GM23338 (cell line): Measurements from ENCODE around the gene ZNF507.

Experiments used
- CREB1 ChIP-seq: fragments of 250-450 bp; sonication (Bioruptor Pico); IDR thresholded peaks from 2 replicates; pipeline ENCODE4 v1.5.0; 2020; ENCODE audit warnings: low read depth, mild to moderate bottlenecking, moderate library complexity
- EZH2 ChIP-seq: fragments of 200-600 bp; sonication (generic); IDR thresholded peaks from one replicate; pipeline ENCODE4 v1.8.0; 2017; ENCODE audit warnings: antibody characterized with exemption, mild to moderate bottlenecking, low read depth; ENCODE audit not compliant: unreplicated experiment
- EZH2phosphoT487 ChIP-seq: fragments of 200-600 bp; sonication (generic); IDR thresholded peaks from one replicate; pipeline ENCODE4 v1.8.1; 2018; ENCODE audit warnings: antibody characterized with exemption; ENCODE audit not compliant: unreplicated experiment
- JUNB ChIP-seq: IDR thresholded peaks from one replicate; pipeline ENCODE4 v1.6.1; 2016; ENCODE audit warnings: antibody characterized with exemption; ENCODE audit not compliant: unreplicated experiment
- NANOG ChIP-seq: IDR thresholded peaks from 2 replicates; pipeline ENCODE4 v1.6.1; 2016; ENCODE audit warnings: antibody characterized with exemption, borderline replicate concordance
- POLR2AphosphoS5 ChIP-seq: IDR thresholded peaks from 2 replicates; pipeline ENCODE4 v1.6.1; 2016; ENCODE audit warnings: antibody characterized with exemption, low read depth
- STAT1 ChIP-seq: IDR thresholded peaks from one replicate; pipeline ENCODE4 v1.6.1; 2016; ENCODE audit warnings: antibody characterized with exemption; ENCODE audit not compliant: unreplicated experiment
- ZNF114 ChIP-seq: fragments of 250-450 bp; sonication (Bioruptor Pico); IDR thresholded peaks from 2 replicates; pipeline ENCODE4 v1.5.0; 2020; ENCODE audit warnings: mild to moderate bottlenecking, moderate library complexity
- ZNF331 ChIP-seq: fragments of 250-450 bp; sonication (Bioruptor Pico); IDR thresholded peaks from 2 replicates; pipeline ENCODE4 v1.5.0; 2020; ENCODE audit warnings: low read depth, mild to moderate bottlenecking, moderate library complexity
- TF ChIP-seq, protein P1 (sequence below), 2 experiments: fragments of 200-600 bp in 1 of 2; sonication (generic) in 1 of 2; conservative IDR thresholded peaks; 2 replicates each; pipeline versions ENCODE4 v1.5.1 to v1.6.1; 2016 to 2017; ENCODE audit warnings: antibody characterized with exemption in 2 of 2, low read depth in 2 of 2, mild to moderate bottlenecking in 2 of 2, moderate library complexity in 1 of 2
- TF ChIP-seq, protein P2 (sequence below): IDR thresholded peaks from one replicate; pipeline ENCODE4 v1.6.1; 2018; ENCODE audit warnings: antibody characterized with exemption; ENCODE audit not compliant: unreplicated experiment
- TF ChIP-seq, protein P3 (sequence below): IDR thresholded peaks from 2 replicates; pipeline ENCODE4 v1.6.1; 2016; ENCODE audit warnings: antibody characterized with exemption
- TF ChIP-seq, protein P4 (sequence below): fragments of 250-450 bp; sonication (Bioruptor Pico); IDR thresholded peaks from 2 replicates; pipeline ENCODE4 v1.5.0; 2020; ENCODE audit warnings: mild to moderate bottlenecking, moderate library complexity

DNA sequence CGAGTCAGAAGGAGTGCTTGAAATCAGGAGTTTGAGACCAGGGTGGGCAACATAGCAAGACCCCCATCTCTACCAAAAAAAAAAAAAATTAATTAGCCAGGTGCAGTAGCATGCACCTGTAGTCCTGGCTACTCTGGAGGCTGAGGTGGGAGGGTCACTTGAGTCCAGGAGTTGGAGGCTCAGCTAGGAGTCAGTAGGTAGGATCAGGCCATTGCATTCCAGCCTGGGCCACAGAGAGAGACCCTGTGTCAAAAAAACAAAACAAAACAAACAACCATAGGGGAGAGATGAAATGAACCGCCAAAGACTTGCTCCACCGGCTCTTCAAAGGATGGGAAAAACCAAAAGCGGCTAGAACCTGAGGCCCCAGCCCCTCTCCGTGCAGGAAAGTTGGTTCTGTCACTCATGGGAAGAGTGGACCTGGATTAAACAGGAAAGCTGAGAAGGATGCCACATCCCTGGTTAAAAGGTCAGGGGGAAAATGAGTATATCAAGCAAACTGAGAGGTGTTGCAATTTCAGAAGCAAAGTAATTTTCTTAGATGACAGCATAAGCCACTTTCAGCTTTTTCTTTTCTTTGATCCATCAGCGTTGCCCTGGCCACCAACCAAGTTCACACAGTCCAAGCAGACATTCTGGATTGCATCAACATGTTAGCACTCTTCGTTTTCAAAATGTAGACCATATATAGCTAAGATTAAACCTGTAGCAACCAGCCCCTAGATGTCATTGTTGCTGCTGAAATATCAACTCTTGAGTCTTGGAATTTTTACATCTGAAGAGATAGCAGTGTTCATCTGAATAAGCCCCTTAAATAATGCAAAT lies 8.9 kb upstream of the ZNF507 start:
- TF ChIP-seq, protein P1, sequence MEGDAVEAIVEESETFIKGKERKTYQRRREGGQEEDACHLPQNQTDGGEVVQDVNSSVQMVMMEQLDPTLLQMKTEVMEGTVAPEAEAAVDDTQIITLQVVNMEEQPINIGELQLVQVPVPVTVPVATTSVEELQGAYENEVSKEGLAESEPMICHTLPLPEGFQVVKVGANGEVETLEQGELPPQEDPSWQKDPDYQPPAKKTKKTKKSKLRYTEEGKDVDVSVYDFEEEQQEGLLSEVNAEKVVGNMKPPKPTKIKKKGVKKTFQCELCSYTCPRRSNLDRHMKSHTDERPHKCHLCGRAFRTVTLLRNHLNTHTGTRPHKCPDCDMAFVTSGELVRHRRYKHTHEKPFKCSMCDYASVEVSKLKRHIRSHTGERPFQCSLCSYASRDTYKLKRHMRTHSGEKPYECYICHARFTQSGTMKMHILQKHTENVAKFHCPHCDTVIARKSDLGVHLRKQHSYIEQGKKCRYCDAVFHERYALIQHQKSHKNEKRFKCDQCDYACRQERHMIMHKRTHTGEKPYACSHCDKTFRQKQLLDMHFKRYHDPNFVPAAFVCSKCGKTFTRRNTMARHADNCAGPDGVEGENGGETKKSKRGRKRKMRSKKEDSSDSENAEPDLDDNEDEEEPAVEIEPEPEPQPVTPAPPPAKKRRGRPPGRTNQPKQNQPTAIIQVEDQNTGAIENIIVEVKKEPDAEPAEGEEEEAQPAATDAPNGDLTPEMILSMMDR (conservative IDR thresholded peaks at IDR 0.05; ENCODE audit: low read depth in 2 of 2) = no peak
- no peak for TF ChIP-seq POLR2AphosphoS5
- no peak for TF ChIP-seq EZH2
- TF ChIP-seq, protein P2, sequence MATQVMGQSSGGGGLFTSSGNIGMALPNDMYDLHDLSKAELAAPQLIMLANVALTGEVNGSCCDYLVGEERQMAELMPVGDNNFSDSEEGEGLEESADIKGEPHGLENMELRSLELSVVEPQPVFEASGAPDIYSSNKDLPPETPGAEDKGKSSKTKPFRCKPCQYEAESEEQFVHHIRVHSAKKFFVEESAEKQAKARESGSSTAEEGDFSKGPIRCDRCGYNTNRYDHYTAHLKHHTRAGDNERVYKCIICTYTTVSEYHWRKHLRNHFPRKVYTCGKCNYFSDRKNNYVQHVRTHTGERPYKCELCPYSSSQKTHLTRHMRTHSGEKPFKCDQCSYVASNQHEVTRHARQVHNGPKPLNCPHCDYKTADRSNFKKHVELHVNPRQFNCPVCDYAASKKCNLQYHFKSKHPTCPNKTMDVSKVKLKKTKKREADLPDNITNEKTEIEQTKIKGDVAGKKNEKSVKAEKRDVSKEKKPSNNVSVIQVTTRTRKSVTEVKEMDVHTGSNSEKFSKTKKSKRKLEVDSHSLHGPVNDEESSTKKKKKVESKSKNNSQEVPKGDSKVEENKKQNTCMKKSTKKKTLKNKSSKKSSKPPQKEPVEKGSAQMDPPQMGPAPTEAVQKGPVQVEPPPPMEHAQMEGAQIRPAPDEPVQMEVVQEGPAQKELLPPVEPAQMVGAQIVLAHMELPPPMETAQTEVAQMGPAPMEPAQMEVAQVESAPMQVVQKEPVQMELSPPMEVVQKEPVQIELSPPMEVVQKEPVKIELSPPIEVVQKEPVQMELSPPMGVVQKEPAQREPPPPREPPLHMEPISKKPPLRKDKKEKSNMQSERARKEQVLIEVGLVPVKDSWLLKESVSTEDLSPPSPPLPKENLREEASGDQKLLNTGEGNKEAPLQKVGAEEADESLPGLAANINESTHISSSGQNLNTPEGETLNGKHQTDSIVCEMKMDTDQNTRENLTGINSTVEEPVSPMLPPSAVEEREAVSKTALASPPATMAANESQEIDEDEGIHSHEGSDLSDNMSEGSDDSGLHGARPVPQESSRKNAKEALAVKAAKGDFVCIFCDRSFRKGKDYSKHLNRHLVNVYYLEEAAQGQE = no peak
- no peak for TF ChIP-seq EZH2phosphoT487
- no peak for TF ChIP-seq JUNB
- TF ChIP-seq, protein P3, sequence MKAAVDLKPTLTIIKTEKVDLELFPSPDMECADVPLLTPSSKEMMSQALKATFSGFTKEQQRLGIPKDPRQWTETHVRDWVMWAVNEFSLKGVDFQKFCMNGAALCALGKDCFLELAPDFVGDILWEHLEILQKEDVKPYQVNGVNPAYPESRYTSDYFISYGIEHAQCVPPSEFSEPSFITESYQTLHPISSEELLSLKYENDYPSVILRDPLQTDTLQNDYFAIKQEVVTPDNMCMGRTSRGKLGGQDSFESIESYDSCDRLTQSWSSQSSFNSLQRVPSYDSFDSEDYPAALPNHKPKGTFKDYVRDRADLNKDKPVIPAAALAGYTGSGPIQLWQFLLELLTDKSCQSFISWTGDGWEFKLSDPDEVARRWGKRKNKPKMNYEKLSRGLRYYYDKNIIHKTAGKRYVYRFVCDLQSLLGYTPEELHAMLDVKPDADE = no peak
- no peak for TF ChIP-seq STAT1
- no peak for TF ChIP-seq CREB1 (CRISPR knock-in tag)
- no peak for TF ChIP-seq ZNF114 (CRISPR knock-in tag)
- TF ChIP-seq ZNF331 (CRISPR knock-in tag) = no peak
- TF ChIP-seq, protein P4, sequence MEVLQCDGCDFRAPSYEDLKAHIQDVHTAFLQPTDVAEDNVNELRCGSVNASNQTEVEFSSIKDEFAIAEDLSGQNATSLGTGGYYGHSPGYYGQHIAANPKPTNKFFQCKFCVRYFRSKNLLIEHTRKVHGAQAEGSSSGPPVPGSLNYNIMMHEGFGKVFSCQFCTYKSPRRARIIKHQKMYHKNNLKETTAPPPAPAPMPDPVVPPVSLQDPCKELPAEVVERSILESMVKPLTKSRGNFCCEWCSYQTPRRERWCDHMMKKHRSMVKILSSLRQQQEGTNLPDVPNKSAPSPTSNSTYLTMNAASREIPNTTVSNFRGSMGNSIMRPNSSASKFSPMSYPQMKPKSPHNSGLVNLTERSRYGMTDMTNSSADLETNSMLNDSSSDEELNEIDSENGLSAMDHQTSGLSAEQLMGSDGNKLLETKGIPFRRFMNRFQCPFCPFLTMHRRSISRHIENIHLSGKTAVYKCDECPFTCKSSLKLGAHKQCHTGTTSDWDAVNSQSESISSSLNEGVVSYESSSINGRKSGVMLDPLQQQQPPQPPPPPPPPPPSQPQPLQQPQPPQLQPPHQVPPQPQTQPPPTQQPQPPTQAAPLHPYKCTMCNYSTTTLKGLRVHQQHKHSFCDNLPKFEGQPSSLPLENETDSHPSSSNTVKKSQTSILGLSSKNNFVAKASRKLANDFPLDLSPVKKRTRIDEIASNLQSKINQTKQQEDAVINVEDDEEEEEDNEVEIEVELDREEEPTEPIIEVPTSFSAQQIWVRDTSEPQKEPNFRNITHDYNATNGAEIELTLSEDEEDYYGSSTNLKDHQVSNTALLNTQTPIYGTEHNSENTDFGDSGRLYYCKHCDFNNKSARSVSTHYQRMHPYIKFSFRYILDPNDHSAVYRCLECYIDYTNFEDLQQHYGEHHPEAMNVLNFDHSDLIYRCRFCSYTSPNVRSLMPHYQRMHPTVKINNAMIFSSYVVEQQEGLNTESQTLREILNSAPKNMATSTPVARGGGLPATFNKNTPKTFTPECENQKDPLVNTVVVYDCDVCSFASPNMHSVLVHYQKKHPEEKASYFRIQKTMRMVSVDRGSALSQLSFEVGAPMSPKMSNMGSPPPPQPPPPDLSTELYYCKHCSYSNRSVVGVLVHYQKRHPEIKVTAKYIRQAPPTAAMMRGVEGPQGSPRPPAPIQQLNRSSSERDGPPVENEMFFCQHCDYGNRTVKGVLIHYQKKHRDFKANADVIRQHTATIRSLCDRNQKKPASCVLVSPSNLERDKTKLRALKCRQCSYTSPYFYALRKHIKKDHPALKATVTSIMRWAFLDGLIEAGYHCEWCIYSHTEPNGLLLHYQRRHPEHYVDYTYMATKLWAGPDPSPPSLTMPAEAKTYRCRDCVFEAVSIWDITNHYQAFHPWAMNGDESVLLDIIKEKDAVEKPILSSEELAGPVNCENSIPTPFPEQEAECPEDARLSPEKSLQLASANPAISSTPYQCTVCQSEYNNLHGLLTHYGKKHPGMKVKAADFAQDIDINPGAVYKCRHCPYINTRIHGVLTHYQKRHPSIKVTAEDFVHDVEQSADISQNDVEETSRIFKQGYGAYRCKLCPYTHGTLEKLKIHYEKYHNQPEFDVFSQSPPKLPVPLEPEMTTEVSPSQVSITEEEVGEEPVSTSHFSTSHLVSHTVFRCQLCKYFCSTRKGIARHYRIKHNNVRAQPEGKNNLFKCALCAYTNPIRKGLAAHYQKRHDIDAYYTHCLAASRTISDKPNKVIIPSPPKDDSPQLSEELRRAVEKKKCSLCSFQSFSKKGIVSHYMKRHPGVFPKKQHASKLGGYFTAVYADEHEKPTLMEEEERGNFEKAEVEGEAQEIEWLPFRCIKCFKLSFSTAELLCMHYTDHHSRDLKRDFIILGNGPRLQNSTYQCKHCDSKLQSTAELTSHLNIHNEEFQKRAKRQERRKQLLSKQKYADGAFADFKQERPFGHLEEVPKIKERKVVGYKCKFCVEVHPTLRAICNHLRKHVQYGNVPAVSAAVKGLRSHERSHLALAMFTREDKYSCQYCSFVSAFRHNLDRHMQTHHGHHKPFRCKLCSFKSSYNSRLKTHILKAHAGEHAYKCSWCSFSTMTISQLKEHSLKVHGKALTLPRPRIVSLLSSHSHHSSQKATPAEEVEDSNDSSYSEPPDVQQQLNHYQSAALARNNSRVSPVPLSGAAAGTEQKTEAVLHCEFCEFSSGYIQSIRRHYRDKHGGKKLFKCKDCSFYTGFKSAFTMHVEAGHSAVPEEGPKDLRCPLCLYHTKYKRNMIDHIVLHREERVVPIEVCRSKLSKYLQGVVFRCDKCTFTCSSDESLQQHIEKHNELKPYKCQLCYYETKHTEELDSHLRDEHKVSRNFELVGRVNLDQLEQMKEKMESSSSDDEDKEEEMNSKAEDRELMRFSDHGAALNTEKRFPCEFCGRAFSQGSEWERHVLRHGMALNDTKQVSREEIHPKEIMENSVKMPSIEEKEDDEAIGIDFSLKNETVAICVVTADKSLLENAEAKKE (CRISPR knock-in tag) = no peak
- TF ChIP-seq NANOG = no peak
